Measurements from ENCODE around the gene DAPK1. TPM values are rescaled to one million over a fixed set of nuclear protein-coding genes. Genes with fewer than 3 reads are reported as not detected.

The DAPK1 gene
- total RNA-seq, 1 donor from 2014 or later = 29.5 TPM

- Histone ChIP-seq H3K9ac (no peak overlapping the region), H3K4me1 (peaks cover 39% of the 10 kb centered on the region), H3K36me3 (no peaks in the 10 kb centered on the region), H3F3A (ENCODE audit: low read depth) (peaks cover 9% of the 10 kb centered on the region), H3K27me3 (no peaks in the 10 kb centered on the region), H4K20me1 (ENCODE audit: low read depth) (peaks cover 38% of the 10 kb centered on the region), H3K4me3 (no peak overlapping the region), H3K79me2 (ENCODE audit: low read depth) (peaks cover 39% of the 10 kb centered on the region), H2AFZ (replicated peaks) (no peak overlapping the region), H3K27ac (no peak overlapping the region), H3K4me2 (no peak overlapping the region), H3K9me3 (ENCODE audit: low read depth) (no peaks in the 10 kb centered on the region)
- Mint-ChIP-seq H3K27ac (no peak overlapping the region), H3K36me3 (peaks cover 24% of the 10 kb centered on the region), H3K4me1 (peaks cover 48% of the 10 kb centered on the region), H3K4me3 (no peak overlapping the region), H3K9me3 (no peaks in the 10 kb centered on the region), H3K27me3 (ENCODE audit: insufficient read depth, low read depth) (no peaks in the 10 kb centered on the region)
- no peak for TF ChIP-seq EZH2 (IDR thresholded peaks at IDR 0.05)
- TF ChIP-seq EZH2phosphoT487 (IDR thresholded peaks at IDR 0.05) = no peak
- no peak for TF ChIP-seq CTCF (IDR thresholded peaks at IDR 0.05)
- no peak for DNase-seq (ENCODE audit: low spot score)
These were observed 69.3 kb downstream of the DAPK1 start for GRCh38 chr9:87567001-87567400.

DNA sequence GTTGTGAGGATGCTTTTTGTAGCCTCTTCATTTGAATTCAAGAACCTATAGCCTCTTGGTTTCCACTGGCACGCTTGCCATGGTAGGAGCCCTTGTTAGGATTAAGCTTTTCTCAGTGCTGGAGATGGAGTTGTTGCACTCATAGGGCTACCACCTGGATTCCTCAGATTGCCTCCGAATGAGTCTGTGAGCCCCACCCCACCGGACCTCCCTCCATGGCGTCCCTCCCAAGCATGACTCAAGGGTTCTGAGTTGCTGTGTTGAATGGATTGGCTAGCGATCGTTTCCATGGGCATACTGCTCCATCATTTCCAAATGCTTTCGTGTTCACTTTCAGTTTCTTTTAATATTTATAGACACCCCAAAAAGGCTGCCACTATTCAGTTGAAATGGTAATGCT is 69.9 kb downstream of the DAPK1 start:
- Histone ChIP-seq H3F3A (ENCODE audit: low read depth) (peaks cover 9% of the 10 kb centered on the region), H3K4me2 (no peak overlapping the region), H3K9ac (no peak overlapping the region), H2AFZ (replicated peaks) (no peak overlapping the region), H3K4me1 (peaks cover 39% of the 10 kb centered on the region), H3K27ac (no peak overlapping the region), H3K4me3 (no peak overlapping the region), H3K36me3 (no peaks in the 10 kb centered on the region), H3K79me2 (ENCODE audit: low read depth) (peaks cover 43% of the 10 kb centered on the region), H4K20me1 (ENCODE audit: low read depth) (peaks cover 37% of the 10 kb centered on the region), H3K9me3 (ENCODE audit: low read depth) (no peaks in the 10 kb centered on the region), H3K27me3 (no peaks in the 10 kb centered on the region)
- TF ChIP-seq CTCF (IDR thresholded peaks at IDR 0.05) (no peak), EZH2phosphoT487 (IDR thresholded peaks at IDR 0.05) (no peak), EZH2 (IDR thresholded peaks at IDR 0.05) (no peak)
- Mint-ChIP-seq H3K4me1 (peaks cover 53% of the 10 kb centered on the region), H3K27ac (no peak overlapping the region), H3K9me3 (no peaks in the 10 kb centered on the region), H3K4me3 (no peak overlapping the region), H3K27me3 (ENCODE audit: insufficient read depth, low read depth) (no peaks in the 10 kb centered on the region), H3K36me3 (peaks cover 28% of the 10 kb centered on the region)
- DNase-seq (ENCODE audit: low spot score) = no peak

DNA sequence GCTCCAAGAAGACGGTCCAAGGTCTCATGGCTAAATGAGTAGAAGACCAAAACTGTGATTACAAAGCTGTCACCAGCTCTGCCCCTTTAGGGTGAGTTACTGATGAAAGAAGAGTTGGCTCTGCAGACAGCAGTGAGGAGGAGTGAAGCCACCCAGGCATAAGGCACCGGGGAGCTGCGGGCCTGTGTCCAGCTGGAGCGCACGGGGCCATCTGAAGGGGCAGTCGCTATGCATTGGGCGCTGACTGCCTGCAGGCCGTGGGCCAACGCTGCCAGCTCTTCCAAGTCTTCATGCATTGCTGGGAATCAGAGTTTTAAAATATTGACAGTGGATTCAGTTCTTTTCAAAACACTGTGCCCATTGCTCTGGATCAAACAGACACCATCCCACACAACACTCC is 70.3 kb downstream of the DAPK1 start:
- TF ChIP-seq EZH2 (IDR thresholded peaks at IDR 0.05) = no peak
- Histone ChIP-seq H3K27ac (no peak overlapping the region), H2AFZ (replicated peaks) (no peak overlapping the region), H3K9me3 (ENCODE audit: low read depth) (no peaks in the 10 kb centered on the region), H3K79me2 (ENCODE audit: low read depth) (peaks cover 39% of the 10 kb centered on the region), H3K9ac (no peak overlapping the region), H3K36me3 (no peaks in the 10 kb centered on the region), H3F3A (ENCODE audit: low read depth) (peaks cover 9% of the 10 kb centered on the region), H3K4me2 (no peak overlapping the region), H4K20me1 (ENCODE audit: low read depth) (peaks cover 35% of the 10 kb centered on the region), H3K27me3 (no peaks in the 10 kb centered on the region), H3K4me3 (no peak overlapping the region), H3K4me1 (peaks cover 39% of the 10 kb centered on the region)
- peaks cover 54% of the 10 kb centered on the region for H3K4me1 Mint-ChIP-seq
- peaks cover 28% of the 10 kb centered on the region for H3K36me3 Mint-ChIP-seq
- DNase-seq (ENCODE audit: low spot score) = no peak
- no peak overlapping the region for H3K4me3 Mint-ChIP-seq
- no peaks in the 10 kb centered on the region for H3K9me3 Mint-ChIP-seq
- H3K27me3 Mint-ChIP-seq (ENCODE audit: insufficient read depth, low read depth) = no peaks in the 10 kb centered on the region
- H3K27ac Mint-ChIP-seq = no peak overlapping the region

GRCh38 chr9:87568401-87568800 is 70.7 kb downstream of the DAPK1 start:
- H3K9me3 Mint-ChIP-seq = no peaks in the 10 kb centered on the region
- peak overlapping the region; percentile 8 for H3K4me2 ChIP-seq
- H3K9me3 ChIP-seq (ENCODE audit: low read depth) = no peaks in the 10 kb centered on the region
- no peaks in the 10 kb centered on the region for H3K27me3 Mint-ChIP-seq (ENCODE audit: insufficient read depth, low read depth)
- DNase-seq (ENCODE audit: low spot score) = no peak
- peaks cover 28% of the 10 kb centered on the region for H3K36me3 Mint-ChIP-seq
- H3K4me1 ChIP-seq = peaks cover 39% of the 10 kb centered on the region
- H3K79me2 ChIP-seq (ENCODE audit: low read depth) = peaks cover 35% of the 10 kb centered on the region
- no peak overlapping the region for H3K9ac ChIP-seq
- H3K4me1 Mint-ChIP-seq = peaks cover 57% of the 10 kb centered on the region
- peaks cover 35% of the 10 kb centered on the region for H4K20me1 ChIP-seq (ENCODE audit: low read depth)
- no peak overlapping the region for H3K4me3 Mint-ChIP-seq
- no peaks in the 10 kb centered on the region for H3K36me3 ChIP-seq
- H3K27ac Mint-ChIP-seq = no peak overlapping the region
- TF ChIP-seq EZH2 (IDR thresholded peaks at IDR 0.05) (no peak), CTCF (IDR thresholded peaks at IDR 0.05) (no peak), EZH2phosphoT487 (IDR thresholded peaks at IDR 0.05) (no peak)
- peaks cover 9% of the 10 kb centered on the region for H3F3A ChIP-seq (ENCODE audit: low read depth)
- H3K4me3 ChIP-seq = no peak overlapping the region
- no peak overlapping the region for H2AFZ ChIP-seq (replicated peaks)
- H3K27me3 ChIP-seq = no peaks in the 10 kb centered on the region
- no peak overlapping the region for H3K27ac ChIP-seq

All from neural progenitor cell (in vitro differentiated cells).